PC-9 (cell line): ENCODE measurements around the gene CCDC3.

Experiments used
- CTCF ChIP-seq: fragments of 200-600 bp; sonication (generic); conservative IDR thresholded peaks from 2 replicates; pipeline ENCODE4 v1.6.1; 2017; ENCODE audit warnings: mixed run types, antibody characterized with exemption, mild to moderate bottlenecking, moderate library complexity
- EZH2 ChIP-seq: fragments of 200-600 bp; sonication (generic); IDR thresholded peaks from 2 replicates; pipeline ENCODE4 v1.8.0; 2017; ENCODE audit warnings: antibody characterized with exemption, low read depth

- TF ChIP-seq CTCF, result no peak
- no peak for TF ChIP-seq EZH2
These were observed 29.4 kb downstream of the CCDC3 start for GRCh38 chr10:12972146-12972545.
